Testis (tissue), 3 donors: ENCODE results near the gene ERVMER34-1. TPM values are rescaled to one million over a fixed set of nuclear protein-coding genes. Genes with fewer than 3 reads are reported as not detected.

Source experiments
- DNase-seq: peaks from one replicate; pipeline ENCODE4 v3.0.0-alpha.2; 2019
- H3K27ac ChIP-seq, 2 donors: fragments of 200-600 bp; sonication (generic); one replicate each; pipeline ENCODE4 v1.5.1; 2019
- H3K27me3 ChIP-seq: fragments of 200-600 bp; sonication (generic); one replicate; pipeline ENCODE4 v1.5.1; 2019
- H3K36me3 ChIP-seq: fragments of 200-600 bp; sonication (generic); one replicate; pipeline ENCODE4 v1.5.1; 2017; ENCODE audit warnings: low read depth; ENCODE audit errors: missing control alignments
- H3K4me1 ChIP-seq: fragments of 200-600 bp; sonication (generic); one replicate; pipeline ENCODE4 v1.5.1; 2019
- H3K4me3 ChIP-seq, 2 donors: fragments of 200-600 bp; sonication (generic); one replicate each; pipeline ENCODE4 v1.5.1; 2017 to 2019
- H3K9me3 ChIP-seq: fragments of 200-600 bp; sonication (generic); one replicate; pipeline ENCODE4 v1.5.1; 2017
- CTCF ChIP-seq, 3 experiments: fragments of 450-650 bp in 2 of 3; fragments of 200-600 bp in 1 of 3; sonication (generic) in 1 of 3; IDR thresholded peaks; one replicate each; pipeline ENCODE4 v1.5.1; 2016 to 2019; ENCODE audit warnings: antibody characterized with exemption in 3 of 3, mild to moderate bottlenecking in 2 of 3, moderate library complexity in 1 of 3
- POLR2A ChIP-seq: fragments of 450-650 bp; IDR thresholded peaks from one replicate; pipeline ENCODE4 v1.6.1; 2017; ENCODE audit warnings: antibody characterized with exemption, mild to moderate bottlenecking, moderate library complexity
- WGBS, 2 donors: methylation state at CpG; one replicate each; pipeline ENCODE4 v1.1.5; 2018; 5-methylcytosine and 5-hydroxymethylcytosine counted together
- intact Hi-C: fragments of 100-400 bp; cut with DNase I; formaldehyde crosslinking; loops from one replicate; pipeline ENCODE4 v1.15.1; 2023; ENCODE audit warnings: low total_unique reads
- microRNA-seq, 2 donors: library from miRNA; unstranded; fragments of <30 nt; microRNA quantifications; one replicate each; pipeline ENCODE4, GENCODE V29; 2016; ENCODE audit warnings: borderline number of aligned reads in 2 of 2, borderline replicate concordance in 1 of 2
- polyA plus RNA-seq: library from polyadenylated mRNA; stranded (reverse); fragments of 350-450 nt; fragmentation: Illumina TruSeq; extraction: RNeasy Lipid Tissue Mini Kit (QIAGEN cat#74804); gene quantifications from one replicate; pipeline ENCODE4 v1.2.3, GENCODE V29; 2014; ENCODE audit warnings: low read depth, low replicate concordance; ENCODE audit not compliant: insufficient read depth
- small RNA-seq, 2 donors: library from RNA; depleted of rRNA; stranded (forward); fragments of <200 nt; gene quantifications; one replicate each; pipeline ENCODE3, GENCODE V24; 2016
- total RNA-seq, 2 donors: library from RNA; depleted of rRNA; stranded (reverse); fragments of >200 nt; gene quantifications; one replicate each; pipeline ENCODE4 v1.2.3, GENCODE V29; 2016

Gene ERVMER34-1
- total and polyA plus RNA-seq, 3 donors from 2014 or later = 2.0 to 3.5 (median 2.4) TPM

DNA sequence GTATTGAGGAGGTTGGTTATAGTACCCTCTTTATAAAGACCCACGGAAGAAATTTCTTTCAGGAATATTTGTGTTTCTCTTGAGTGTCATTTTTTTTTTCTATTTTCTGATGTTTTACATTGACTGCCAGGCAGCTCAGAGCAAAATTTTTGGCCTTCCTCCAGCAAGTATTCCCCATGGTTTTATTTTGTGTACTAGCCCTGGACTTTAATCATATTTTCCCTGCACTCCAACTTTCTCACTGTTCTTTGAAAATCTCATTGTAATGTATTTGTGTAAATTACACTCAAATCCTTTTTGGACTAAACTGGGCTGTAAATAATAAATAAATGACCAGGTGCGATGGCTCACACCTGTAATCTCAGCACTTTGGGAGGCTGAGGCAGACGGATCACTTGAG is 46.6 kb downstream of the ERVMER34-1 start:
- Histone ChIP-seq H3K27ac (no peak overlapping the region), H3K4me1 (no peaks in the 10 kb centered on the region), H3K36me3 (no peaks in the 10 kb centered on the region), H3K4me3 (no peak overlapping the region), H3K9me3 (no peaks in the 10 kb centered on the region), H3K27me3 (no peaks in the 10 kb centered on the region)
- TF ChIP-seq CTCF (IDR thresholded peaks at IDR 0.05) (no peak), POLR2A (no peak)
- WGBS, 2 donors = 52 to 62% methylated on average over 3 of the region's 3 CpGs
- peak; percentile 35 for DNase-seq
- intact Hi-C loops = no loop called here

GRCh38 chr4:52704133-52704532 is 47.1 kb downstream of the ERVMER34-1 start:
- Histone ChIP-seq H3K27me3 (no peaks in the 10 kb centered on the region), H3K4me1 (no peaks in the 10 kb centered on the region), H3K27ac (no peak overlapping the region), H3K36me3 (no peaks in the 10 kb centered on the region), H3K4me3 (no peak overlapping the region), H3K9me3 (no peaks in the 10 kb centered on the region)
- intact Hi-C loops = no loop called here
- no peak for DNase-seq
- 58 to 59% methylated on average over 1 of the region's 1 CpG for WGBS, 2 donors
- no peak for TF ChIP-seq POLR2A
- TF ChIP-seq CTCF (IDR thresholded peaks at IDR 0.05) = no peak

DNA sequence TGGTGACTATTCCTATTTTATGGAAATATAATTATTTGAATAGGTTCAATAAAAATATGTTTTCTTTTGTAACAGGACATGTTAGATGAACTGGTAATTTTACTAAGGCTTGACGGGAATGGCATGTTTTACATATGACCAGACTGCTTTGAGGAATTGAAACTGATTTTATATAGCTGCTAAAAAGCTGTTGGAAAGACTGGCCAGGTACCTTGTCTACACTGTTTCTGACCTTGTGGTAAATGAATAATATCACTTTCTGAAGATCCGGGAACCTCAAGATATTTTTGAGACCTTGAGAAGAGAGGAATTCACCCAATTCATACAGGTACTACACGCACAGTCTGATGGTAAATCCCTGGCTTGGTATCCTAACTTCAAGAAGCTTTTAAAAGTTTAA is 50.0 kb downstream of the ERVMER34-1 start:
- intact Hi-C loops = no loop called here
- no peak overlapping the region for H3K4me3 ChIP-seq
- no peaks in the 10 kb centered on the region for H3K27me3 ChIP-seq
- TF ChIP-seq CTCF (IDR thresholded peaks at IDR 0.05) (no peak), POLR2A (no peak)
- H3K9me3 ChIP-seq = no peaks in the 10 kb centered on the region
- H3K27ac ChIP-seq = no peak overlapping the region
- 74 to 94% methylated on average over 3 of the region's 3 CpGs for WGBS, 2 donors
- no peaks in the 10 kb centered on the region for H3K36me3 ChIP-seq
- H3K4me1 ChIP-seq = no peaks in the 10 kb centered on the region
- DNase-seq = no peak

DNA sequence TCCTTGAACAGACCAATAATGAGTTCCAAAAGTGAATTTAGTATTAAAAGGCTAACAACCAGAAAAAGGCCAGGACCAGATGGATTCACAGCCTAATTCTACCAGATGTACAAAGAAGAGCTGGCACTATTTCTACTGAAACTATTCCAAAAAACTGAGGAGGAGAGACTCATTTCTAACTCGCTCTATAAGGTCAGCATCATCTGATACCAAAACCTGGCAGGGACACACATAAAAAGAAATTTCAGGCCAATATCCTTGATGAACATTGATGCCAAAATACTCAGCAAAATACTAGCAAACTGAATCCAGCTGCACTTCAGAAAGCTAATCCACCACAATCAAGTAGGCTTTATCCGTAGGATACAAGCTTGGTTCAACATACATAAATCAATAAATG is 56.3 kb downstream of the ERVMER34-1 start:
- Histone ChIP-seq H3K27me3 (no peaks in the 10 kb centered on the region), H3K36me3 (no peaks in the 10 kb centered on the region), H3K27ac (no peak overlapping the region), H3K9me3 (no peaks in the 10 kb centered on the region), H3K4me1 (peaks cover 5% of the 10 kb centered on the region), H3K4me3 (no peak overlapping the region)
- 67 to 68% methylated on average over 2 of the region's 2 CpGs for WGBS, 2 donors
- intact Hi-C loops = no loop called here
- no peak for DNase-seq
- TF ChIP-seq POLR2A (no peak), CTCF (IDR thresholded peaks at IDR 0.05) (no peak)

DNA sequence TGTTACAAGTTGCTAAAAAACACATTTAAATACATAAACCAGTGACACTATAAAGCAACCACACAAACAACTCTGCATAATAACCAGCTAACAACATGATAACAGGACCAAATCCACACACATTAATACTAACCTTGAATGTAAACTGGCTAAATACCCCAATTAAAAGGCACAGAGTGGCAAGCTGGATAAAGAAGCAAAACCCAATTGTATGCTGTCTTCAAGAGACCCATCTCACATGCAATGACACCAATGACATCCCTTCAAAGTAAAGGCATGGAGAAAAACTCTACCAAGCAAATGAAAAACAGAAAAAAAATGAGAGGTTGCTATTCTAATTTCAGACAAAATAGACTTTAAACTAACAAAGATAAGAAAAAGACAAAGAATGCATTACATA is 57.7 kb downstream of the ERVMER34-1 start:
- H3K4me1 ChIP-seq = peaks cover 5% of the 10 kb centered on the region
- intact Hi-C loops = no loop called here
- no peaks in the 10 kb centered on the region for H3K9me3 ChIP-seq
- H3K27ac ChIP-seq = no peak overlapping the region
- no peak overlapping the region for H3K4me3 ChIP-seq
- no peaks in the 10 kb centered on the region for H3K36me3 ChIP-seq
- no peak for DNase-seq
- H3K27me3 ChIP-seq = no peaks in the 10 kb centered on the region
- TF ChIP-seq CTCF (IDR thresholded peaks at IDR 0.05) = no peak
- no peak for TF ChIP-seq POLR2A

Small RNA genes lying within 50 kb of the gene (microRNA-seq; reads per million reads assigned to microRNA genes)
- 13.9 to 18.0 reads per million in 2 donors for gene MIR4449

Small RNA genes lying within 50 kb of the gene (small RNA-seq; reads per million reads assigned to genes)
- 6.9 to 7.7 reads per million in 2 donors for gene MIR4449
- 0 reads per million in 2 donors for gene RF00019
- 0 reads per million in 2 donors for gene RF00568
- 18.6 to 19.2 reads per million in 2 donors for gene SNORA26

Other genes with a start within 250 kb of the ERVMER34-1 start
- 10 to 100 TPM; 22.9 to 26.4 TPM for gene USP46, start 92.1 kb downstream of the ERVMER34-1 start, total RNA-seq
- gene USP46, start 92.1 kb downstream of the ERVMER34-1 start, polyA plus RNA-seq = 33.9 TPM
- 10 to 100 TPM; 16.7 to 25.5 TPM for gene RASL11B, start 110.9 kb upstream of the ERVMER34-1 start, total RNA-seq
- 15.3 TPM for gene RASL11B, start 110.9 kb upstream of the ERVMER34-1 start, polyA plus RNA-seq